Stimulated activated naive CD8-positive, alpha-beta T cell treated with anti-CD3 and anti-CD28 coated beads, Interleukin-15, Interleukin-2, amounts not matched to agents 100 ng/mL and 50 ng/mL, for 24 hours (primary cell): ENCODE measurements around the gene EEF1A2.

Experiments used
- H3K27ac Mint-ChIP-seq: one replicate; pipeline ENCODE4 v1.8.0; 2021; ENCODE audit warnings: mild to moderate bottlenecking, mixed read lengths
- H3K27me3 Mint-ChIP-seq: one replicate; pipeline ENCODE4 v1.8.0; 2021; ENCODE audit warnings: mixed read lengths
- H3K36me3 Mint-ChIP-seq: one replicate; pipeline ENCODE4 v1.8.0; 2021; ENCODE audit warnings: low read depth, mixed read lengths
- H3K4me1 Mint-ChIP-seq: one replicate; pipeline ENCODE4 v1.8.0; 2021; ENCODE audit warnings: low read depth, mixed read lengths
- H3K4me3 Mint-ChIP-seq: one replicate; pipeline ENCODE4 v1.8.0; 2021; ENCODE audit warnings: mild to moderate bottlenecking, mixed read lengths
- H3K9me3 Mint-ChIP-seq: one replicate; pipeline ENCODE4 v1.8.0; 2021; ENCODE audit warnings: mixed read lengths

EEF1A2 gene

GRCh38 chr20:63498960-63499337, at the start of gene EEF1A2:
EEF1A2 (minus strand) TSS chr20:63499083; CDS start chr20:63497763, 1,320 bp downstream.
- Mint-ChIP-seq H3K4me3 (no peak within 1 kb of the TSS), H3K27me3 (peaks cover 17% of the 10 kb centered on the region), H3K27ac (no peak within 1 kb of the TSS)

DNA sequence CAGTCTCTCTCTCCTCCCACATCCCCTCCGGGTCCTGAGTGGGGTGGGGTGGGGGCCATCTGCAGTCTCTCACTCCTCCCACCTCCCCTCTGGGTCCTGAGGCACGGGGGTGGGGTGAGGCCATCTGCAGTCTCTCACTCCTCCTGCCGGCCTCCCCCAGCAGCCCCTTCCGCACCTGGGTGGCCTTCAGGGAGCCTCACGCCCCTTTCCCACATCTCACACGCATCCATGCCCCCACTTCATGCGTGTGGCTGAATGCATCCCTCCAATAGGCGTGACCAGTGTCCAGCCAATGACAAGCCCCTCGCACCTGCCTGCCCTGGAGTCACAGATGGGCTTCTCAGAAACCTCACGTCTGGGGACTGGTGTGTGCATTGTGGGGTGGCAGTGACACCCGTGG, 49.7 kb upstream of the EEF1A2 start:
- H3K36me3 Mint-ChIP-seq: no peaks in the 10 kb centered on the region
- no peak overlapping the region for H3K27ac Mint-ChIP-seq
- peaks cover 12% of the 10 kb centered on the region for H3K4me1 Mint-ChIP-seq
- H3K27me3 Mint-ChIP-seq: peaks cover 3% of the 10 kb centered on the region
- H3K9me3 Mint-ChIP-seq: no peaks in the 10 kb centered on the region
- no peak overlapping the region for H3K4me3 Mint-ChIP-seq

More at GRCh38 chr20:63498960-63499337, at the start of gene EEF1A2:
- Mint-ChIP-seq H3K4me1 (peaks cover 5% of the 10 kb centered on the region), H3K36me3 (no peaks in the 10 kb centered on the region), H3K9me3 (no peaks in the 10 kb centered on the region)

- Mint-ChIP-seq H3K9me3 (no peaks in the 10 kb centered on the region), H3K4me3 (no peak within 1 kb of the TSS), H3K27ac (no peak within 1 kb of the TSS), H3K36me3 (no peaks in the 10 kb centered on the region), H3K27me3 (peaks cover 3% of the 10 kb centered on the region), H3K4me1 (peaks cover 9% of the 10 kb centered on the region)
These were observed 49.0 kb upstream of the EEF1A2 start, which contains the start of gene SRMS for GRCh38 chr20:63547725-63548480. SRMS (minus strand) TSS chr20:63547749; CDS start chr20:63547463, 286 bp downstream.

- H3K27me3 Mint-ChIP-seq: peaks cover 3% of the 10 kb centered on the region
- H3K9me3 Mint-ChIP-seq: no peaks in the 10 kb centered on the region
- H3K36me3 Mint-ChIP-seq: no peaks in the 10 kb centered on the region
- H3K4me3 Mint-ChIP-seq: no peak overlapping the region
- H3K4me1 Mint-ChIP-seq: peaks cover under 1% of the 10 kb centered on the region
- no peak overlapping the region for H3K27ac Mint-ChIP-seq
These were observed 48.3 kb upstream of the EEF1A2 start for GRCh38 chr20:63546956-63547724.

DNA sequence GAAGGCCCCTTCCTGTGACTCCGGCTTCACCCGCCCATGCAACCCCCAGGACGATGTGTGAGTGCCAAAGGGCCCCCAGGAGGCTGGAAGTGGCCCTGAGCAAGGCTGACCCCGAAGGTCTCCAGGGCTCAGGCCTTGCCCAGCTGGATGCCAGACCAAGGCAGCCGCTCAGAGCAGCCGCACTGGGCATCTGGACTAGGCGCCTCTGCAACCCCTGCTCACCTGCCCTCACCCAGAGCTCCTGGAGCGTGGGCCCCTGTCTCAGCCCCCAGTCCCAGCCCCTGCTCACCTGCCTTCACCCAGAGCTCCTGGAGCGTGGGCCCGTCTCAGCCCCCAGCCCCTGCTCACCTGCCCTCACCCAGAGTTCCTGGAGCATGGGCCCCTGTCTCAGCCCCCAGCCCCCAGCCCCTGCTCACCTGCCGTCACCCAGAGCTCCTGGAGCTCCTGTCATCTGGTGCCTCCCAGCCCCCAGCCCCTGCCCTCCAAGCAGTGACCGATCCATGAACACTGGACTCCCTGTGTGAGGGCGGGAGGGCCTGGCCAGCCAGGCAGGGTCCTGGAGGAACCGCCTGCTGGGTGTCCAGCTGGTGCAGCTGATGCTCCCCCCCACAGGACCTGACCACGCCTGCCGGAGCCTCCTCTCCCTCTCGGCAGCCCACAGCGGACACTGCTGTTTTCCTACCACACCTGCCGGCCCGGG, 47.5 kb upstream of the EEF1A2 start:
- peaks cover 3% of the 10 kb centered on the region for H3K27me3 Mint-ChIP-seq
- H3K4me1 Mint-ChIP-seq: no peaks in the 10 kb centered on the region
- H3K4me3 Mint-ChIP-seq: no peak overlapping the region
- H3K27ac Mint-ChIP-seq: no peak overlapping the region
- no peaks in the 10 kb centered on the region for H3K9me3 Mint-ChIP-seq
- no peaks in the 10 kb centered on the region for H3K36me3 Mint-ChIP-seq

DNA sequence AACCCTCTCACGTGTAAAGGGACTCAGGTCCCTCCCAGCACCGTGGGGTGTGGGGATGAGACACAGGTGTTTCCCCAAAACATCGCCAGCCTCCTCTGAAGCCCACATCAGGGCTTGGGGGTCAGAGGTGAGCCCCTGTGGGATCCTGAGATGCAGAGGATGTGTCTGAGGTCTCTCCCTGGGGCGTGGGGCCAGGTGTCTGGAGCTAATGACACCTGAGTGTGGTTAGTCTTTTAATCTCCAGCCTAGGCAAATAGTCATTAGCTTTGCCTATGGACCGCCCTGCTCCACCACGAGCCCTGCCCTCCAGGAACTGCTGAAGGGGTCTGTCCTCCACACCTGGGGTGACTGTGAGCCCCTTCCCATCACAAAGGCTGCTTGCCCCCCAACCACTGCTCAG, 46.9 kb upstream of the EEF1A2 start:
- Mint-ChIP-seq H3K4me3 (no peak overlapping the region), H3K27ac (no peak overlapping the region), H3K4me1 (no peaks in the 10 kb centered on the region), H3K27me3 (no peaks in the 10 kb centered on the region), H3K36me3 (no peaks in the 10 kb centered on the region), H3K9me3 (no peaks in the 10 kb centered on the region)

DNA sequence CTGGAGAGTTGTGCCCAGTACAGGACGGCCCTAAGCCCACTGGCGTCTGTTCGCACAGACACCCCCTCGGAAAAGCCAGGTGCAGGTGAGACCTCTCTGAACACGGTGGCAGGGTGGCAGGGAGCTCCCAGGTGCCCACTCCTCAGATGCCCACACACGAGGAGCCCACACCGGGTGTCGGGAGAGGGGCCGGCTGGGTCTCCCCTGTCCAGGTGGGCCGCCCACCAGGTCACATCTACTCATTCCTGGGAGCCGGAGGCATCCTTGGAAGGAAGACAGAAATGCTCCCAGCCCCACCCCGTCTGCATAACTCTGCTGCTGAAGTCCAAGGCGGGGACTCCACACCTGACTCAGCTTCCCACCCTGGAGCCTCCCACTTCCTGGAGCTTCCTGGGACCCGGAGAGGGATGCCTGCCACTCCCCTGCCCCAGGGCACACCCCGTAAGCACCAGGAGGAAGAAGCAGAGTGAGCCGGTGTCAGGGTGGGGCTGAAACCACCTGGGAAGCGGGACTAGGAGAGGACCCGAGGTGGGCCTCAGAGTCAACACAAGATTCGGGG, 46.2 kb upstream of the EEF1A2 start:
- H3K36me3 Mint-ChIP-seq: no peaks in the 10 kb centered on the region
- no peaks in the 10 kb centered on the region for H3K4me1 Mint-ChIP-seq
- no peak overlapping the region for H3K4me3 Mint-ChIP-seq
- no peaks in the 10 kb centered on the region for H3K27me3 Mint-ChIP-seq
- no peak overlapping the region for H3K27ac Mint-ChIP-seq
- H3K9me3 Mint-ChIP-seq: no peaks in the 10 kb centered on the region

DNA sequence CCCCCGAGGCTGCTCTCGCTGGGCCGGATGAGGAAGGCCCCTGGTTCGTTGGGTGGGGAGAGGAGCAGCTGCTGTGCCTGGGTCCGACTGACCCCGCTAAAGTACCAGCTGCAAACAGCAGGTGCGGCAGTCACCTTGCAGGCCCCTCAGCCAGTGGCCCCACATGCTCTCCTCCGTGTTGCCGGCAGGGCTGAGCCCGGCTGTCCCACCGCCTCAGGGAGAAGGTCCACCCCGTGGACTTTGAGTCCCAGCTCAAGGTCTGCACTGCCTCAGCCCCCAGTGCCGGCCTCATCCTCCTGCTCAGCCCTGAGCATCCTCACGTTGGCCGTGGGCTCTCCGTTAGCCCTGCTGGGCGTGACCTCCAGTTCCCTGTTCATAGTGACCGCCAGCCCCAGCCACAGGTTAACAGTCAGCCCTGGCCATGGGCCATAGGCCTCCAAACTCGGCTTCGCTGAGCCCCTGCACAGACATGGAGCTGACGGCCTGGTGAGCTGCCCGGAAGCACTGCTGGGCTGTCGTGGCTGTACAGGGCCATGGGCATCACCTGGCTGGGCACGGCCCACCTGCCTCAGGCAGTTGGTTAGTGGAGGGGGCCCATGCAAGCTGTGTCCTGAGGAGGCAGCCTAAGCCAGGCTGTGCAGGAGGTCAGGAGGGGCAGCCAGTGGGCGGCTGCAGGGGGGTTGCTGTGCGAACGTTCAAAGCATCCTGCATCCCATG, 45.5 kb upstream of the EEF1A2 start:
- no peak overlapping the region for H3K27ac Mint-ChIP-seq

DNA sequence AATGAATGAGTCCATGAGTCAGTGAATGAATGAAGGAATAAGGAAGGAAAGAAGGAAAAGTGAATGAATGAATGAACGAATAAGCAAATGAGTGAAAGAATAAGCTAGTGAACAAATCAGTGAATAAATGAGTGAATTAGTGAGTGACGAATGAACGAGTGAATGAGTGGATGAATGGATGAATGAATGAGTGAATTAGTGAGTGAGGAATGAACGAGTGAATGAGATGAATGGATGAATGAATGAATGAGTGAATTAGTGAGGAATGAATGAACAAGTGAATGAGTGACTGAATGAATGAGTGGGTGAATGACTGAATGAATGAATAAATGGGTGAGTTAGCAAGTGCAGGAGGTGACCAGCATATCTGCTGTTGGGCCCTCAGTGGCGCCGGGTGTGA, 44.9 kb upstream of the EEF1A2 start:
- H3K27me3 Mint-ChIP-seq: no peaks in the 10 kb centered on the region
- peaks cover under 1% of the 10 kb centered on the region for H3K4me1 Mint-ChIP-seq
- no peaks in the 10 kb centered on the region for H3K9me3 Mint-ChIP-seq
- no peak overlapping the region for H3K4me3 Mint-ChIP-seq
- H3K27ac Mint-ChIP-seq: no peak overlapping the region
- no peaks in the 10 kb centered on the region for H3K36me3 Mint-ChIP-seq

More for the DNA sequence above, 45.5 kb upstream of the EEF1A2 start:
- no peaks in the 10 kb centered on the region for H3K27me3 Mint-ChIP-seq
- H3K9me3 Mint-ChIP-seq: no peaks in the 10 kb centered on the region
- no peaks in the 10 kb centered on the region for H3K4me1 Mint-ChIP-seq
- H3K4me3 Mint-ChIP-seq: no peak overlapping the region
- H3K36me3 Mint-ChIP-seq: no peaks in the 10 kb centered on the region

- Mint-ChIP-seq H3K9me3 (no peaks in the 10 kb centered on the region), H3K27ac (no peak overlapping the region), H3K27me3 (no peaks in the 10 kb centered on the region), H3K36me3 (no peaks in the 10 kb centered on the region), H3K4me1 (peaks cover 6% of the 10 kb centered on the region), H3K4me3 (no peak overlapping the region)
These were observed 44.2 kb upstream of the EEF1A2 start for GRCh38 chr20:63543131-63543530.

- Mint-ChIP-seq H3K9me3 (no peaks in the 10 kb centered on the region), H3K4me1 (peaks cover 11% of the 10 kb centered on the region), H3K4me3 (no peak overlapping the region), H3K27me3 (no peaks in the 10 kb centered on the region), H3K27ac (no peak overlapping the region), H3K36me3 (no peaks in the 10 kb centered on the region)
These were observed 43.8 kb upstream of the EEF1A2 start for GRCh38 chr20:63542696-63543095.

GRCh38 chr20:63542031-63542559, 43.2 kb upstream of the EEF1A2 start:
- Mint-ChIP-seq H3K27ac (no peak overlapping the region), H3K27me3 (no peaks in the 10 kb centered on the region), H3K4me3 (no peak overlapping the region), H3K36me3 (no peaks in the 10 kb centered on the region), H3K4me1 (peaks cover 14% of the 10 kb centered on the region), H3K9me3 (no peaks in the 10 kb centered on the region)

DNA sequence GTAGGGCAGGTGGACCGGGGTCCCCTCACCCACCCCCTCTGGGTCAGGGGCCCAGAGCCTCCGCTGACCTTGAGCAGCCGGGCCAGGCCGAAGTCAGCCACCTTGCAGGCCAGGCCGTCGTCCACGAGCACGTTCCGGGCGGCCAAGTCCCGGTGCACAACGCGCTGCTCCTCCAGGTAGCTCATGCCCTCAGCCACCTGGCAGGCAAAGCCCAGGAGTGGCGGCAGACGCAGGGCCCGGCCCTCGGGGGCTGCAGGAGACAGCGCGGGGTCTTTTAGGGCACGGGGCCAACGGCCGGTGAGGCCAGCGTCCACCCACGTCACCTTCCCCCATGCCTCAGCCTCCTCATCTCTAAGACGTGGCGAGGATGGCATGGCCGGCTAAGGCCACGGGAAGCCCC, 42.5 kb upstream of the EEF1A2 start:
- Mint-ChIP-seq H3K4me3 (no peak overlapping the region), H3K27me3 (no peaks in the 10 kb centered on the region)

More for the DNA sequence above, 42.5 kb upstream of the EEF1A2 start:
- H3K9me3 Mint-ChIP-seq: no peaks in the 10 kb centered on the region
- peaks cover 18% of the 10 kb centered on the region for H3K4me1 Mint-ChIP-seq
- no peaks in the 10 kb centered on the region for H3K36me3 Mint-ChIP-seq
- no peak overlapping the region for H3K27ac Mint-ChIP-seq
